Ovary (tissue), 3 donors: Measurements from ENCODE around the gene KCTD5.

Experiments
- EP300 ChIP-seq: sonication (generic); formaldehyde crosslinking; IDR thresholded peaks from one replicate; pipeline ENCODE4 v1.6.1; 2017; ENCODE audit warnings: antibody characterized with exemption
- POLR2A ChIP-seq: fragments of 450-650 bp; IDR thresholded peaks from one replicate; pipeline ENCODE4 v1.6.1; 2017; ENCODE audit warnings: antibody characterized with exemption, mild to moderate bottlenecking, moderate library complexity
- TF ChIP-seq, protein P1 (sequence below), 3 donors: fragments of 450-650 bp in 2 of 3; fragments of 200-600 bp in 1 of 3; IDR thresholded peaks; one replicate each; pipeline versions ENCODE4 v1.5.1 to v1.8.0; 2016 to 2022; ENCODE audit warnings: antibody characterized with exemption in 3 of 3, mild to moderate bottlenecking in 1 of 3
- donor health status: DM: no; HTN: no; CAD: no.

DNA sequence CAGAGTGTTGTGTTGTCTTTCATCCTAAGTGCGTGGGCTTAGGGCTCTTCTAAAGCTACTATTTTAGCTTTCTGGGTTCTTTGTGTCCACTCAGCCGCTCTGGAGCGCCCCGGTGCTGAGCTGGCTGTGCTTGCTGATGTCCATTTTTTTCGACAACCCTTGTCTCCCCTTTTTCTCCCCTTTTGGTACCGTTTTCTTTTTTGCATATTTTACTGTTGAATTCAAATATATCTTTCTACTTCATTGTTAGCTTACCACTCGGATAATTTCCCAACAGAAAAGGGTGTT, 71.4 kb downstream of the KCTD5 start:
- TF ChIP-seq, protein P1, sequence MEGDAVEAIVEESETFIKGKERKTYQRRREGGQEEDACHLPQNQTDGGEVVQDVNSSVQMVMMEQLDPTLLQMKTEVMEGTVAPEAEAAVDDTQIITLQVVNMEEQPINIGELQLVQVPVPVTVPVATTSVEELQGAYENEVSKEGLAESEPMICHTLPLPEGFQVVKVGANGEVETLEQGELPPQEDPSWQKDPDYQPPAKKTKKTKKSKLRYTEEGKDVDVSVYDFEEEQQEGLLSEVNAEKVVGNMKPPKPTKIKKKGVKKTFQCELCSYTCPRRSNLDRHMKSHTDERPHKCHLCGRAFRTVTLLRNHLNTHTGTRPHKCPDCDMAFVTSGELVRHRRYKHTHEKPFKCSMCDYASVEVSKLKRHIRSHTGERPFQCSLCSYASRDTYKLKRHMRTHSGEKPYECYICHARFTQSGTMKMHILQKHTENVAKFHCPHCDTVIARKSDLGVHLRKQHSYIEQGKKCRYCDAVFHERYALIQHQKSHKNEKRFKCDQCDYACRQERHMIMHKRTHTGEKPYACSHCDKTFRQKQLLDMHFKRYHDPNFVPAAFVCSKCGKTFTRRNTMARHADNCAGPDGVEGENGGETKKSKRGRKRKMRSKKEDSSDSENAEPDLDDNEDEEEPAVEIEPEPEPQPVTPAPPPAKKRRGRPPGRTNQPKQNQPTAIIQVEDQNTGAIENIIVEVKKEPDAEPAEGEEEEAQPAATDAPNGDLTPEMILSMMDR (IDR thresholded peaks at IDR 0.05) = no peak
- TF ChIP-seq POLR2A (no peak), EP300 (no peak)
